HG03025 (cell line): Measurements from ENCODE around the gene CFLAR.

Experiments used
- ATAC-seq: cut with Tn5 transposase; IDR thresholded peaks from one replicate; pipeline ENCODE4 v1.9.1; 2021; ENCODE audit warnings: mild to moderate bottlenecking, moderate library complexity; ENCODE audit not compliant: unreplicated experiment, low FRiP score

The CFLAR gene

GRCh38 chr2:201204655-201205514 is 88.9 kb downstream of the CFLAR start:
- no peak for ATAC-seq

- ATAC-seq = no peak
Measured at GRCh38 chr2:201205515-201205849, 89.5 kb downstream of the CFLAR start.

GRCh38 chr2:201208563-201209252 is 92.7 kb downstream of the CFLAR start:
- peak; percentile 66 for ATAC-seq

GRCh38 chr2:201215963-201216362 is 100.0 kb downstream of the CFLAR start:
- ATAC-seq = no peak

DNA sequence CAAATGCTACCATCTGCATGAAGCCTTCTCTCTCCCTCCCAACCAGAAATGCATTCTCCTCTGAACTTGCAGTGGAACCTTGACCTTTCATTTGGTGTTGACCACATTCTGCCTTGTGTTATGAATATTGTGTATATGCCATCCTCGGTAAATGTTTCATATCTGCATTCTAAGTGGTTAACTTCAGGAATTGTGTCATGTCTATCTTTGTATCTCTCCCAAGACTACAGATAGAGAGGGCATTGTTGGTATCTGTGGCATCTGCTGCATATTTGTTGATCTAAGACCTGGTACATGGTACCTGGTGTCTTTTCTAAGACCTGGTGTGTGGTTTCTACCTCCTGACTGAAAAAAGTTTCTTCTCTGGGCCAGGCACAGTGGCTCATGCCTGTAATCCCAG is 101.0 kb downstream of the CFLAR start:
- ATAC-seq = no peak

- ATAC-seq = no peak
Measured at GRCh38 chr2:201218780-201219179, 102.8 kb downstream of the CFLAR start.

DNA sequence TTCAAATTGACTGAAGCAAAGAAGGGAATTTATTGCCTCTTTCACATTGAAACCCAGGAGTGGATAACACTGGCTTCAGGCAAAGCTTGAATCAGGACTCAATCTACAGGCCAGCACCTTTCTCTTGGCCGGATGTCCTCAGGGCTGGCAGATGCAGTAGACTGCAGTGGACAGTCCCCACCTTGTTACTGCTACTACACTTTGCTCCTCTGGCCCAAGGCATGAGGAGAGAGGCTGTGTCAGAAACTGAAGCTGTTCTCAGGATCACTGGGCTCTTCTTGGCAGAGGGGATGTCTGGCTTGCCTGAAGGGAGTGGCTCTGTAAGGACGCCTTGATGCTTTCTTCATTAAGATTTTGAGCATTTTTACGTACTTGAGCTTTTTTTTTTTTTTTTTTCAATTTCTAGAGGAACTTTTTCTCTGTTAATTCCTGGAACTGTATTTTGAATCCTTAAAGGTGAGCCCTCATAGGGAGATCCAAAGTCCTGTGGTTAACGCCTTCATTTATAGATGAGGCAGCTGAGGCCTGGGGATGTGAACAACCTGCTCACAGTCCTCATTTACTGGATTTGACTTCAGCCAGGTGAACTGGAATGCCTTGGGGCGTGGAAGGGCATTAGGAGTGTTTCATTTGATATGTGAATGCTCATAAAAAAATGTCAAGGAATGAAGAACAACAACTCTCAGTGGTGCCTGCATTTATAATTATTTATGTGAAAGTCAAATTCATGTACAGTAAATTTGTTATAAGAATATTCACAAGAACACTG is 103.5 kb downstream of the CFLAR start:
- ATAC-seq = no peak

DNA sequence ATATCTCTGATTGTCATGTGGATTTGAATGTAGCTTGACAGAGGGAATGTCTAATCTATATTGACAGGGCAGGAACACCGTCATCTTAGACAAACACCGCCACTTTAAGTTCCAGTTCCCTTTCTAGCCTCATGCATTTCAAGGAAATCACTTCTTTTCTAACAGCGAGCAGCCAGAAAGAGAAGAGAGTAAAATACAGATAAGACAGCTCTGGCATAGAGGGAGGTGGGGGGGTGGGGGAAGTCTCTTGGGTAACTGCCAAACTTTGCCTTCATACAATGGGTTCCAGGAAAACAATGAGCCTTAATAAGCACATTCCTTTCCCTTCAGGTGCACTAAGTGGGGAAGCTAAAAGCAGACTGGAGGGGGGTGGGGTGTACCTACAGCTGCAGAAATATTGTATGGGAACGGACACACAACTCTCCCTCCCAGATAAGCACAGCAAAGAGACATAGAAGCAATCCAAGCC is 104.2 kb downstream of the CFLAR start:
- no peak for ATAC-seq

GRCh38 chr2:201223089-201224073 is 107.4 kb downstream of the CFLAR start:
- ATAC-seq = peak; percentile 95
